Activated T-helper 17 cell treated with anti-CD3 and anti-CD28 coated beads, Interleukin-2, amount 50 U/mL, for 72 hours (primary cell): ENCODE data around the gene PROK2. TPM values are rescaled to one million over a fixed set of nuclear protein-coding genes. Genes with fewer than 3 reads are reported as not detected.

ENCODE experiments used
- ATAC-seq: fragments of 150-1000 bp; cut with Tn5 transposase; replicated peaks from 2 replicates; pipeline ENCODE4 v1.10.0; 2021; ENCODE audit warnings: mild to moderate bottlenecking, moderate library complexity
- H3K27ac Mint-ChIP-seq: one replicate; pipeline ENCODE4 v1.8.0; 2022; ENCODE audit warnings: mixed read lengths
- H3K27me3 Mint-ChIP-seq: one replicate; pipeline ENCODE4 v1.8.0; 2022; ENCODE audit warnings: mixed read lengths
- H3K36me3 Mint-ChIP-seq: one replicate; pipeline ENCODE4 v1.8.0; 2022; ENCODE audit warnings: low read depth, mild to moderate bottlenecking, mixed read lengths
- H3K4me1 Mint-ChIP-seq: one replicate; pipeline ENCODE4 v1.8.0; 2022; ENCODE audit warnings: mixed read lengths
- H3K4me3 Mint-ChIP-seq: one replicate; pipeline ENCODE4 v1.8.0; 2022; ENCODE audit warnings: mild to moderate bottlenecking, mixed read lengths
- H3K9me3 Mint-ChIP-seq: one replicate; pipeline ENCODE4 v1.8.0; 2022; ENCODE audit warnings: mixed read lengths
- total RNA-seq, 2 donors: library from RNA; stranded (reverse); gene quantifications; one replicate each; pipeline ENCODE4 v1.2.3, GENCODE V29; 2022

PROK2 gene
- total RNA-seq, 2 donors from 2014 or later: 0.61 to 4.6 TPM

DNA sequence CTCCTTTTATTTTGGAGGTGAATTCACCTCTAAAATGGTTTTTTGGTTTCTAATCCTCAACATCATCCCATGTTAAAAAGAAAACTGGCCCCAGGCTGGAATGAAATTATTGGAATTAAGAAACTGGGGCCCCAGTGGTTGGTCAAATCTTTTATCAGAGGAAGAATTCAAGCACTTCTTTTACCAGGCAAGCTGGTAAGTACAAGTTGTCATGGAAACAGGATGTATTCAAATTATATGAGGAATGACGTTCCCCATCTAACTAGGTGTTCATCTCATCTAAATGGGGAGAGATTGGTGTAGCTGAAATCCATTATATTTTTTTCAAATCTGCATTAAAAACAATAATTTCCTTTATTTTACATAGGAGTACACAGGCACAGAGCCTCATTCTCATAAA lies 50.1 kb downstream of the PROK2 start:
- H3K4me3 Mint-ChIP-seq: no peak overlapping the region

GRCh38 chr3:71733319-71733718 lies 51.6 kb downstream of the PROK2 start:
- Mint-ChIP-seq H3K27ac (no peak overlapping the region), H3K4me3 (no peak overlapping the region), H3K36me3 (no peaks in the 10 kb centered on the region), H3K4me1 (peaks cover 19% of the 10 kb centered on the region), H3K27me3 (peaks cover 9% of the 10 kb centered on the region), H3K9me3 (peaks cover 4% of the 10 kb centered on the region)
- no peak for ATAC-seq

More for the DNA sequence above, 50.1 kb downstream of the PROK2 start:
- peaks cover 9% of the 10 kb centered on the region for H3K4me1 Mint-ChIP-seq
- peaks cover 4% of the 10 kb centered on the region for H3K9me3 Mint-ChIP-seq
- H3K27me3 Mint-ChIP-seq: peaks cover 9% of the 10 kb centered on the region
- no peak overlapping the region for H3K27ac Mint-ChIP-seq
- ATAC-seq: no peak
- no peaks in the 10 kb centered on the region for H3K36me3 Mint-ChIP-seq

GRCh38 chr3:71732637-71733036 lies 52.3 kb downstream of the PROK2 start:
- no peaks in the 10 kb centered on the region for H3K36me3 Mint-ChIP-seq
- ATAC-seq: no peak
- peaks cover 21% of the 10 kb centered on the region for H3K4me1 Mint-ChIP-seq
- H3K27ac Mint-ChIP-seq: no peak overlapping the region
- peaks cover 9% of the 10 kb centered on the region for H3K27me3 Mint-ChIP-seq
- H3K9me3 Mint-ChIP-seq: peaks cover 4% of the 10 kb centered on the region
- H3K4me3 Mint-ChIP-seq: no peak overlapping the region

DNA sequence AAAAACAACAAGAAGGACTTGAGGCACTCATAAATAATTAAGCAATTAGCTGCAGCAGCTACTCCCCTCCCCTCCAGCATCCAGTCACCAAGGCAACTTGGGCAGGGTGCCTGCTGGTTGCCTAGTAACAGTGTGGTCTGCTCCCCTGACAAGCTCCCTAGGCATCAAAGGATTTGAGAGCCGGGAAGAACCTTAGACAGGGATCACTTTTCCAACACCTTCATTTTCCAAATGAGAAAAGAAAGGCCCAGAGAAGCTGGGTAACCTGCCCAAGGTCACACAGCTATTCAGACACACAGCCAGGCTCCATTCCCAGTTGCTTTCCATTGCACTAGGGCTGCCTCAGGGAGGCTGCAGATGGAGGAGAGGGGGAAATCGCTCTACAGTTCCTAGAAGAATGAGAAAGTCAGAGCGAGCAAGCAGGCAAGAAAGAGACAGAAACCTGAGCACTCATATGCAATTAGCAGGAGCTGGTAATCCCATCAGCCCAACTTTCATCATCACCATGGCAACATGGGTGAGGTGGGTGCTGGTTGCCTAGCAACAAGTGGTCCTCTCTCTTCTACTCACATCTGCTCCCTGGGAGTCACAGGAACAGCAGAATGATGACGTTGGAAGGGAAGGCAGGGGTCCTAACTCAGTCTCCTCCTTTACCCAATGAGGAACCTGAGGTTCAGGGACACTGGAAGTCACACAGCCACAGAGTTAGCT lies 56.2 kb downstream of the PROK2 start:
- H3K27me3 Mint-ChIP-seq: no peaks in the 10 kb centered on the region
- H3K36me3 Mint-ChIP-seq: peaks cover 6% of the 10 kb centered on the region
- H3K9me3 Mint-ChIP-seq: no peaks in the 10 kb centered on the region
- ATAC-seq: no peak
- H3K4me3 Mint-ChIP-seq: peak overlapping the region; percentile 17
- no peak overlapping the region for H3K27ac Mint-ChIP-seq
- peaks cover 34% of the 10 kb centered on the region for H3K4me1 Mint-ChIP-seq

DNA sequence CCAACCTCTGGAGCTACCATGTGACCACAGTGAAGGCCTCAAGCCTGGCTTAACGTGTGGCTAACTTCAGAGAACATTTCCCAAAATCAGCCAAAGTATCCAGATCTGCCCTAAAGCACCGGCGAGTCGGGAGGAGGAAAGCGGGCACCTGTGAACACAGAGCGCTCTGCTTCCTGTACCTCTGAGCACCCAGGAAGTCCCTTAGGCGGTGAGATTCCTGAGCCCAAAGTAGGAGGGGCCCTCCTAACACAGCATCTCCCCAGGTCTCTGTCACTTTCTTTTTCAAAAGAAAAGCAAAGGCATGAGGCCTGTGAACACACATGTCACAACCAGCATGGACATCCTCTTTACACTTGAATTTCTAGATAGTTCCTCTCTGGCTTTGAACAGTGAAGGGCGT lies 58.8 kb downstream of the PROK2 start:
- Mint-ChIP-seq H3K9me3 (no peaks in the 10 kb centered on the region), H3K27me3 (no peaks in the 10 kb centered on the region), H3K4me1 (peaks cover 50% of the 10 kb centered on the region), H3K27ac (peak overlapping the region; percentile 89), H3K36me3 (peaks cover 9% of the 10 kb centered on the region), H3K4me3 (peak overlapping the region; percentile 90)
- ATAC-seq: peak; percentile 42

DNA sequence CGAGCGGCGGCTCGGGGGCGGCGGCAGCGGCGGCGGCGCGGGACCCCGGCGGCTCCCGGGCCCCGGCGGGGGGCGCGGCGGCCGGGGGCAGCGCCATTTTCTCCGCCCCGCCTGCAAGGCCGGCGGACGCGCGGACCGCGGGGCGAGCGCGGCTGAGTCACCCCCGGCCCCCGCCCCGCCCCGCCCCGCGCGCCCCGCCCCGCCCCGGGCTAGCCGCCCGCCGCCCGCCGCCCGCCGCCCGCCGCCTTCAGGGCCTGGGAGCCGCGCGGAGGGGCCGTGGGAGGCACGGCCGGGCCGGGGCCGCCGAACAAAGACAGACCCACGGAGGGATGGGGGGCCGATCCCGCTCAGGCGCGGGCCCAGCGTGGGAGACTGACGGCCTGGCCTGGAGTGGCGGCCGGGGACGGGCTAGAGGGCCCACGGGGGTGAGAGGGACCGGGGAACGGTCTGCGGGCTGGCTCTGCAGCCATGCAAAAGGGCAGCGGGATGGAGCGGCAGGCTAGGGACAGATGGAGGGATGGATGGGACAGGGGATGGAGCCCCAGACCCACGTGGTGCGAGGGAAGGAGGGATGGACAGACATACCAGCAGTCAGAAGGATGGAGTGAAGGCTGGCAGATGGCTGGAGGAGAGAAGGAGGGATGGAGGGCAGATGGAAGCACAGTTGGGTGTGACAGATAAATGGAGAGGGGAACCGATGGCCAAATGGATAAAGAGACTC lies 59.5 kb downstream of the PROK2 start, which contains the start of gene EIF4E3:
EIF4E3 (minus strand) TSS at position 132 of the 721 bp plus-strand sequence; CDS start at position 97, 35 bp downstream.
- H3K36me3 Mint-ChIP-seq: peaks cover 9% of the 10 kb centered on the region
- no peaks in the 10 kb centered on the region for H3K27me3 Mint-ChIP-seq
- ATAC-seq: peak; percentile 64
- H3K4me1 Mint-ChIP-seq: peaks cover 53% of the 10 kb centered on the region
- peak within 1 kb of the TSS; percentile 94 for H3K27ac Mint-ChIP-seq
- H3K9me3 Mint-ChIP-seq: no peaks in the 10 kb centered on the region
- H3K4me3 Mint-ChIP-seq: peak within 1 kb of the TSS; percentile 90

- Mint-ChIP-seq H3K4me3 (peak overlapping the region; percentile 87), H3K27me3 (no peaks in the 10 kb centered on the region), H3K4me1 (peaks cover 51% of the 10 kb centered on the region), H3K9me3 (no peaks in the 10 kb centered on the region), H3K27ac (peak overlapping the region; percentile 94), H3K36me3 (peaks cover 9% of the 10 kb centered on the region)
- ATAC-seq: peak; percentile 31
Observed at GRCh38 chr3:71724584-71725270, 60.2 kb downstream of the PROK2 start.

GRCh38 chr3:71724171-71724453 lies 60.8 kb downstream of the PROK2 start:
- no peaks in the 10 kb centered on the region for H3K27me3 Mint-ChIP-seq
- H3K9me3 Mint-ChIP-seq: no peaks in the 10 kb centered on the region
- H3K36me3 Mint-ChIP-seq: peaks cover 9% of the 10 kb centered on the region
- peak overlapping the region; percentile 94 for H3K27ac Mint-ChIP-seq
- peaks cover 53% of the 10 kb centered on the region for H3K4me1 Mint-ChIP-seq
- ATAC-seq: no peak
- peak overlapping the region; percentile 87 for H3K4me3 Mint-ChIP-seq

GRCh38 chr3:71723452-71724170 lies 61.3 kb downstream of the PROK2 start:
- Mint-ChIP-seq H3K36me3 (peaks cover 9% of the 10 kb centered on the region), H3K27me3 (no peaks in the 10 kb centered on the region), H3K27ac (peak overlapping the region; percentile 94), H3K9me3 (no peaks in the 10 kb centered on the region), H3K4me3 (peak overlapping the region; percentile 87), H3K4me1 (peaks cover 57% of the 10 kb centered on the region)
- ATAC-seq: peak; percentile 45

DNA sequence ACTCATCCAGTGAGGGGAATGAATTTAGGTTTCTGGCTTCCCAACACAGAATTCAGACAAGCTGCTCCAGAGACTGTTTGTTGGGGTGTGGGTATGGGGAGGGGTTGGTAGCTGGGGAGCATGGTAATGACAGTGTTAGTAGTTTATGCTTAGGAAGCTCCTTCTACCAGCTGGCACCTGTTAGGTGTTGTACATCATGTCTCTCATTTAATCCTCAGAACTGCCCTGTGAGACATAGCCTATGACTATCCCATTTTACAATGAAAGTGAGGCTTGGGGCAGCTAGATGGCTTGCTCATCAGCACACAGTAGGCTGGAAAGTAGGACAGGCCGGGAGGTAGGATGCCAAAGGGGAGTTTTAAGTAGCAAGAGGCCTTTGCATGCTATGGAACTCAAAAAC lies 62.3 kb downstream of the PROK2 start:
- Mint-ChIP-seq H3K9me3 (no peaks in the 10 kb centered on the region), H3K36me3 (peaks cover 9% of the 10 kb centered on the region), H3K4me1 (peaks cover 61% of the 10 kb centered on the region), H3K27me3 (no peaks in the 10 kb centered on the region), H3K4me3 (peak overlapping the region; percentile 87), H3K27ac (peak overlapping the region; percentile 94)
- peak; percentile 11 for ATAC-seq

Other genes starting within 250 kb of the PROK2 start
- 100 to 1,000 TPM; 101 to 171 TPM for gene FOXP1, start 201.4 kb downstream of the PROK2 start, total RNA-seq
- gene EIF4E3, start 59.7 kb downstream of the PROK2 start, total RNA-seq: 10 to 100 TPM; 25.3 to 27.4 TPM
- gene GPR27, start 31.3 kb downstream of the PROK2 start, total RNA-seq: 1 to 10 TPM in 1 of 2 donors, under 1 TPM in 1; 0.32 to 2.5 TPM